GM12878 (cell line): ENCODE measurements around the gene KIF25. TPM values are rescaled to one million over a fixed set of nuclear protein-coding genes. Genes with fewer than 3 reads are reported as not detected.

Source experiments
- ATAC-seq: fragments of 200-7000 bp; cut with Tn5 transposase; 3 replicates; pipeline ENCODE4 v1.9.1; 2020; ENCODE audit warnings: mild to moderate bottlenecking, moderate library complexity
- BruUV-seq: library from RNA; stranded (reverse); fragments of 400-500 nt; replicated peaks from 2 replicates; lab custom pipeline; 2021; lab: Mats Ljungman, UMichigan
- CTCF ChIA-PET: fragments of 300-600 bp; sonication (Branson Sonifier 250); formaldehyde crosslinking; extraction: SDS; loops from one replicate; lab custom pipeline; 2021; ENCODE audit warnings: inconsistent platforms; lab: Yijun Ruan, JAX
- POLR2A ChIA-PET: fragments of 350-600 bp; formaldehyde crosslinking; extraction: SDS; loops from one replicate; lab custom pipeline; 2021; ENCODE audit warnings: inconsistent platforms; lab: Charles Lee
- RAD21 ChIA-PET: fragments of 300-600 bp; sonication (Branson Sonifier 250); formaldehyde crosslinking; loops from one replicate; lab custom pipeline; 2023; ENCODE audit warnings: antibody characterized with exemption; ENCODE audit not compliant: unreplicated experiment; lab: Charles Lee
- SMC1A ChIA-PET: fragments of 300-600 bp; sonication (Branson Sonifier 250); formaldehyde crosslinking; loops from one replicate; lab custom pipeline; 2023; ENCODE audit not compliant: unreplicated experiment, uncharacterized antibody; lab: Charles Lee
- DNase-seq: peaks from one replicate; pipeline ENCODE4 v3.0.0-alpha.2; 2011; ENCODE audit warnings: low read depth, low spot score
- FAIRE-seq: peaks from 3 replicates; lab custom pipeline; 2011; peaks lifted over from hg19 to GRCh38; lab: Jason Lieb, UNC
- H2AFZ ChIP-seq: 2 replicates; pipeline ENCODE4 v1.6.0; 2011; ENCODE audit warnings: low read depth, low read length, control low read depth; ENCODE audit not compliant: control insufficient read depth
- H3K27ac ChIP-seq: 2 replicates; pipeline ENCODE4 v1.5.1; 2011; ENCODE audit warnings: control low read depth; ENCODE audit not compliant: control insufficient read depth, insufficient read depth
- H3K27me3 ChIP-seq, 2 experiments: replicated peaks in 1 of 2; 2 replicates each; pipeline versions ENCODE4 v1.6.0 to v1.6.1; 2011; ENCODE audit warnings: low read length in 1 of 2; ENCODE audit not compliant: control insufficient read depth in 2 of 2, insufficient read depth in 2 of 2
- H3K36me3 ChIP-seq, 2 experiments: 2 replicates each; pipeline ENCODE4 v1.5.1; 2011; ENCODE audit warnings: low read length in 1 of 2; ENCODE audit not compliant: control insufficient read depth in 2 of 2, insufficient read depth in 2 of 2
- H3K4me1 ChIP-seq: 2 replicates; pipeline ENCODE4 v1.6.1; 2011; ENCODE audit warnings: mild to moderate bottlenecking, low read length, moderate library complexity, mixed read lengths; ENCODE audit not compliant: control insufficient read depth, insufficient read depth
- H3K4me2 ChIP-seq: 2 replicates; pipeline ENCODE4 v1.6.0; 2011; ENCODE audit warnings: control low read depth; ENCODE audit not compliant: control insufficient read depth, insufficient read depth
- H3K4me3 ChIP-seq: fragments of 200-600 bp; sonication (generic); 2 replicates; pipeline ENCODE4 v1.5.1; 2016
- H3K79me2 ChIP-seq: 2 replicates; pipeline ENCODE4 v1.6.0; 2011; ENCODE audit warnings: low read length; ENCODE audit not compliant: control insufficient read depth, insufficient read depth
- H3K9ac ChIP-seq: 2 replicates; pipeline ENCODE4 v1.8.0; 2011; ENCODE audit warnings: low read length, control low read depth, mixed read lengths; ENCODE audit not compliant: control insufficient read depth, insufficient read depth
- H3K9me3 ChIP-seq: replicated peaks from 3 replicates; pipeline ENCODE4 v1.5.1; 2011; ENCODE audit warnings: mild to moderate bottlenecking, low read length; ENCODE audit not compliant: control insufficient read depth, insufficient read depth
- H4K20me1 ChIP-seq: 2 replicates; pipeline ENCODE4 v1.6.0; 2011; ENCODE audit not compliant: control insufficient read depth, insufficient read depth
- BCL3 ChIP-seq: IDR thresholded peaks from 2 replicates; pipeline ENCODE4 v1.6.1; 2011; ENCODE audit warnings: borderline replicate concordance, low read depth, mild to moderate bottlenecking, moderate library complexity, low read length; ENCODE audit not compliant: insufficient read depth, poor library complexity, severe bottlenecking
- NFIC ChIP-seq: IDR thresholded peaks from 2 replicates; pipeline ENCODE4 v1.6.1; 2012; ENCODE audit warnings: low read depth, mild to moderate bottlenecking, inconsistent platforms, low read length, moderate library complexity
- SRF ChIP-seq, 2 experiments: IDR thresholded peaks; 2 replicates each; pipeline ENCODE4 v1.6.1; 2011; ENCODE audit warnings: low read depth in 2 of 2, low read length in 2 of 2, mild to moderate bottlenecking in 1 of 2, moderate library complexity in 1 of 2
- TAF1 ChIP-seq: IDR thresholded peaks from 2 replicates; pipeline ENCODE4 v1.6.1; 2011; ENCODE audit warnings: mild to moderate bottlenecking, low read depth, low read length, borderline replicate concordance
- USF1 ChIP-seq: IDR thresholded peaks from 2 replicates; pipeline ENCODE4 v1.6.1; 2011; ENCODE audit warnings: borderline replicate concordance, low read depth, mild to moderate bottlenecking, moderate library complexity, mixed read lengths, low read length; ENCODE audit not compliant: insufficient read depth; ENCODE audit errors: extremely low read length
- WGBS: methylation state at CpG from one replicate; pipeline ENCODE4 v1.1.6; 2016; ENCODE audit warnings: low lambda C conversion rate; ENCODE audit not compliant: insufficient replicate concordance, insufficient coverage; ENCODE audit errors: missing lambda C conversion rate; 5-methylcytosine and 5-hydroxymethylcytosine counted together
- in situ Hi-C: fragments of 300-500 bp; cut with MboI; formaldehyde crosslinking; loops from 9 replicates; pipeline ENCODE4 v1.14.3; 2018; ENCODE audit warnings: mixed read lengths
- intact Hi-C: fragments of 100-400 bp; cut with micrococcal nuclease; formaldehyde crosslinking; loops from one replicate; pipeline ENCODE4 v1.14.2; 2022; ENCODE audit not compliant: unreplicated experiment
- polyA plus RNA-seq, 11 experiments: library from polyadenylated mRNA; depleted of rRNA in 4 of 11; unstranded in 6 of 11; stranded (reverse) in 5 of 11; fragments of >200 nt; fragmentation: Nextera tagmentation in 4 of 11; fragmentation: Illumina TruSeq in 1 of 11; extraction: Ambion mirVana in 4 of 11; extraction: Trizol in 1 of 11; gene quantifications; 1 replicate in 1 of 11; 2 replicates in 10 of 11; pipeline versions ENCODE4 v1.2.1 to v1.2.3, GENCODE V29; 2011 to 2016; ENCODE audit warnings: inconsistent platforms in 2 of 11, missing spikeins in 2 of 11, low read depth in 1 of 11
- total RNA-seq, 4 experiments: library from RNA; depleted of rRNA in 3 of 4; stranded (reverse); fragments of >200 nt in 3 of 4; fragmentation: Illumina TruSeq in 1 of 4; extraction: Trizol in 1 of 4; gene quantifications; 2 replicates each; pipeline versions ENCODE4 v1.2.1 to v1.2.3, GENCODE V29; 2013 to 2021
- TF ChIP-seq, protein P1 (sequence below): fragments of 150-350 bp; IDR thresholded peaks from 2 replicates; pipeline ENCODE4 v1.6.1; 2014; ENCODE audit warnings: mild to moderate bottlenecking, low read depth, low read length

The KIF25 gene
- total and polyA plus RNA-seq, 10 of the 15 experiments (the other 5 are each of a cell fraction or from before 2014, with no cell fraction given): not detected

GRCh38 chr6:167993169-167993568 lies 4.3 kb upstream of the KIF25 start:
- Histone ChIP-seq H3K4me1 (no peaks in the 10 kb centered on the region), H2AFZ (no peak overlapping the region), H3K4me2 (no peak overlapping the region), H4K20me1 (no peaks in the 10 kb centered on the region), H3K27ac (no peak overlapping the region), H3K4me3 (no peak overlapping the region), H3K36me3 (no peaks in the 10 kb centered on the region), H3K9ac (no peak overlapping the region), H3K9me3 (no peaks in the 10 kb centered on the region; the same call in 2 of the 3 replicates), H3K79me2 (no peaks in the 10 kb centered on the region), H3K27me3 (no peaks in the 10 kb centered on the region)
- WGBS: 49% methylated on average over 16 of the region's 16 CpGs
- ATAC-seq (no peak), DNase-seq (no peak), FAIRE-seq (no peak)
- in situ Hi-C loops (no loop called here), intact Hi-C loops (no loop called here)
- POLR2A ChIA-PET: no interaction called here
- RAD21 ChIA-PET: no interaction called here
- TF ChIP-seq USF1 (no peak), NFIC (no peak), BCL3 (no peak), SRF (IDR thresholded peaks at IDR 0.05; ENCODE audit: low read depth in 2 of 2, low read length in 2 of 2) (no peak), TAF1 (no peak)
- TF ChIP-seq, protein P1, sequence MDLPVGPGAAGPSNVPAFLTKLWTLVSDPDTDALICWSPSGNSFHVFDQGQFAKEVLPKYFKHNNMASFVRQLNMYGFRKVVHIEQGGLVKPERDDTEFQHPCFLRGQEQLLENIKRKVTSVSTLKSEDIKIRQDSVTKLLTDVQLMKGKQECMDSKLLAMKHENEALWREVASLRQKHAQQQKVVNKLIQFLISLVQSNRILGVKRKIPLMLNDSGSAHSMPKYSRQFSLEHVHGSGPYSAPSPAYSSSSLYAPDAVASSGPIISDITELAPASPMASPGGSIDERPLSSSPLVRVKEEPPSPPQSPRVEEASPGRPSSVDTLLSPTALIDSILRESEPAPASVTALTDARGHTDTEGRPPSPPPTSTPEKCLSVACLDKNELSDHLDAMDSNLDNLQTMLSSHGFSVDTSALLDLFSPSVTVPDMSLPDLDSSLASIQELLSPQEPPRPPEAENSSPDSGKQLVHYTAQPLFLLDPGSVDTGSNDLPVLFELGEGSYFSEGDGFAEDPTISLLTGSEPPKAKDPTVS: no peak
- SMC1A ChIA-PET: no interaction called here
- BruUV-seq: no TSS peak
- CTCF ChIA-PET: no interaction called here
